Keratinocyte (primary cell): ENCODE results near the gene MSI2. TPM values are rescaled to one million over a fixed set of nuclear protein-coding genes. Genes with fewer than 3 reads are reported as not detected.

Experiments used
- DNase-seq: peaks from one replicate; pipeline ENCODE4 v3.0.0-alpha.2; 2011; ENCODE audit warnings: low read depth, missing footprints, low spot score
- FAIRE-seq: peaks from 2 replicates; lab custom pipeline; 2011; peaks lifted over from hg19 to GRCh38; lab: Jason Lieb, UNC
- H2AFZ ChIP-seq: 2 replicates; pipeline ENCODE4 v1.6.0; 2012; ENCODE audit warnings: low read length, control low read depth, inconsistent platforms; ENCODE audit not compliant: control insufficient read depth
- H3K27ac ChIP-seq: 2 replicates; pipeline ENCODE4 v1.5.1; 2011; ENCODE audit warnings: low read length; ENCODE audit not compliant: control insufficient read depth, insufficient read depth
- H3K27me3 ChIP-seq: 3 replicates; pipeline ENCODE4 v1.6.0; 2011; ENCODE audit warnings: low read length; ENCODE audit not compliant: control insufficient read depth, insufficient read depth; ENCODE audit errors: extremely low read depth
- H3K36me3 ChIP-seq, 2 experiments: 2 replicates in 1 of 2; 3 replicates in 1 of 2; pipeline ENCODE4 v1.5.1; 2011; ENCODE audit warnings: low read length in 2 of 2, mild to moderate bottlenecking in 1 of 2; ENCODE audit not compliant: control insufficient read depth in 2 of 2, insufficient read depth in 2 of 2; ENCODE audit errors: extremely low read depth in 1 of 2
- H3K4me1 ChIP-seq: 3 replicates; pipeline ENCODE4 v1.5.1; 2011; ENCODE audit warnings: low read length; ENCODE audit not compliant: control insufficient read depth, insufficient read depth; ENCODE audit errors: extremely low read depth
- H3K4me2 ChIP-seq: 3 replicates; pipeline ENCODE4 v1.6.0; 2011; ENCODE audit warnings: low read depth, low read length; ENCODE audit not compliant: control insufficient read depth, insufficient read depth; ENCODE audit errors: extremely low read depth
- H3K4me3 ChIP-seq, 3 experiments: fragments of 200-600 bp in 1 of 3; sonication (generic) in 1 of 3; 2 replicates in 2 of 3; 3 replicates in 1 of 3; pipeline ENCODE4 v1.5.1; 2011 to 2016; ENCODE audit warnings: low read length in 3 of 3, mild to moderate bottlenecking in 3 of 3, control low read depth in 2 of 3, inconsistent platforms in 1 of 3, low read depth in 1 of 3, mixed read lengths in 1 of 3, mixed run types in 1 of 3, moderate library complexity in 1 of 3; ENCODE audit not compliant: control insufficient read depth in 2 of 3, insufficient read depth in 2 of 3; ENCODE audit errors: extremely low read depth in 1 of 3
- H3K79me2 ChIP-seq: 2 replicates; pipeline ENCODE4 v1.6.0; 2012; ENCODE audit warnings: low read length; ENCODE audit not compliant: control insufficient read depth, insufficient read depth
- H3K9ac ChIP-seq: 3 replicates; pipeline ENCODE4 v1.6.0; 2011; ENCODE audit warnings: low read length; ENCODE audit not compliant: control insufficient read depth, insufficient read depth; ENCODE audit errors: extremely low read depth
- H3K9me1 ChIP-seq: 3 replicates; pipeline ENCODE4 v1.6.0; 2011; ENCODE audit warnings: low read length; ENCODE audit not compliant: control insufficient read depth, insufficient read depth; ENCODE audit errors: extremely low read depth
- H3K9me3 ChIP-seq: 2 replicates; pipeline ENCODE4 v1.5.1; 2012; ENCODE audit warnings: low read depth, low read length; ENCODE audit not compliant: control insufficient read depth
- H4K20me1 ChIP-seq: 3 replicates; pipeline ENCODE4 v1.6.0; 2011; ENCODE audit warnings: low read length; ENCODE audit not compliant: control insufficient read depth, insufficient read depth; ENCODE audit errors: extremely low read depth
- EZH2 ChIP-seq: IDR thresholded peaks from one replicate; pipeline ENCODE4 v1.6.1; 2012; ENCODE audit warnings: inconsistent platforms, mild to moderate bottlenecking, low read length, moderate library complexity
- dilution Hi-C: fragments of 300-500 bp; cut with MboI; formaldehyde crosslinking; loops from one replicate; pipeline ENCODE4 v1.7.0; 2020; ENCODE audit warnings: low sequenced_read_pairs; ENCODE audit not compliant: extremely low pct_ligation_motif_present
- polyA plus RNA-seq, 5 experiments: library from polyadenylated mRNA; depleted of rRNA in 3 of 5; stranded (reverse) in 3 of 5; stranded (forward) in 1 of 5; unstranded in 1 of 5; fragments of >200 nt; gene quantifications; 1 replicate in 1 of 5; 2 replicates in 3 of 5; 3 replicates in 1 of 5; pipeline versions ENCODE4 v1.2.1 to v1.2.3, GENCODE V29; 2011 to 2012; ENCODE audit warnings: missing spikeins in 2 of 5, low read depth in 1 of 5, low replicate concordance in 1 of 5
- TF ChIP-seq, protein P1 (sequence below), 3 experiments: IDR thresholded peaks in 1 of 3; conservative IDR thresholded peaks in 1 of 3; optimal IDR thresholded peaks in 1 of 3; 2 replicates in 2 of 3; 3 replicates in 1 of 3; pipeline versions ENCODE3 to v1.5.1; 2011; ENCODE audit warnings: low read length in 3 of 3, mild to moderate bottlenecking in 3 of 3, moderate library complexity in 2 of 3, control low read depth in 1 of 3, inconsistent platforms in 1 of 3; ENCODE audit not compliant: insufficient read depth in 2 of 3; ENCODE audit errors: extremely low read depth in 1 of 3

MSI2 gene
- polyA plus RNA-seq, 1 donor (not counting 4 experiments of a cell fraction or from before 2014, with no cell fraction given): 22.3 TPM

- DNase-seq: no peak
- Histone ChIP-seq H3K79me2 (no peaks in the 10 kb centered on the region), H3K9me3 (no peaks in the 10 kb centered on the region), H3K36me3 (no peaks in the 10 kb centered on the region), H2AFZ (no peak overlapping the region), H3K9ac (no peak overlapping the region), H3K4me1 (no peaks in the 10 kb centered on the region), H3K4me2 (no peak overlapping the region), H4K20me1 (no peaks in the 10 kb centered on the region), H3K9me1 (no peaks in the 10 kb centered on the region), H3K4me3 (no peak overlapping the region), H3K27me3 (peaks cover 5% of the 10 kb centered on the region), H3K27ac (no peak overlapping the region)
- TF ChIP-seq, protein P1, sequence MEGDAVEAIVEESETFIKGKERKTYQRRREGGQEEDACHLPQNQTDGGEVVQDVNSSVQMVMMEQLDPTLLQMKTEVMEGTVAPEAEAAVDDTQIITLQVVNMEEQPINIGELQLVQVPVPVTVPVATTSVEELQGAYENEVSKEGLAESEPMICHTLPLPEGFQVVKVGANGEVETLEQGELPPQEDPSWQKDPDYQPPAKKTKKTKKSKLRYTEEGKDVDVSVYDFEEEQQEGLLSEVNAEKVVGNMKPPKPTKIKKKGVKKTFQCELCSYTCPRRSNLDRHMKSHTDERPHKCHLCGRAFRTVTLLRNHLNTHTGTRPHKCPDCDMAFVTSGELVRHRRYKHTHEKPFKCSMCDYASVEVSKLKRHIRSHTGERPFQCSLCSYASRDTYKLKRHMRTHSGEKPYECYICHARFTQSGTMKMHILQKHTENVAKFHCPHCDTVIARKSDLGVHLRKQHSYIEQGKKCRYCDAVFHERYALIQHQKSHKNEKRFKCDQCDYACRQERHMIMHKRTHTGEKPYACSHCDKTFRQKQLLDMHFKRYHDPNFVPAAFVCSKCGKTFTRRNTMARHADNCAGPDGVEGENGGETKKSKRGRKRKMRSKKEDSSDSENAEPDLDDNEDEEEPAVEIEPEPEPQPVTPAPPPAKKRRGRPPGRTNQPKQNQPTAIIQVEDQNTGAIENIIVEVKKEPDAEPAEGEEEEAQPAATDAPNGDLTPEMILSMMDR (optimal IDR thresholded peaks at IDR 0.05 in 1 of 3, IDR thresholded peaks at IDR 0.05 in 1 of 3, conservative IDR thresholded peaks at IDR 0.05 in 1 of 3; ENCODE audit: extremely low read depth in 1 of 3, insufficient read depth in 2 of 3, low read length in 3 of 3): no peak
- no peak for TF ChIP-seq EZH2
- no peak for FAIRE-seq
- dilution Hi-C loops: no loop called here
Observed at GRCh38 chr17:57247261-57247660, 9.1 kb upstream of the MSI2 start.

- H3K4me2 ChIP-seq: no peak overlapping the region
- no peaks in the 10 kb centered on the region for H3K9me1 ChIP-seq
- no peak overlapping the region for H3K27ac ChIP-seq
- dilution Hi-C loops: no loop called here
- no peaks in the 10 kb centered on the region for H3K79me2 ChIP-seq
- DNase-seq (no peak), FAIRE-seq (no peak)
- peaks cover 5% of the 10 kb centered on the region for H3K27me3 ChIP-seq
- no peak overlapping the region for H3K9ac ChIP-seq
- H3K4me3 ChIP-seq: no peak overlapping the region
- no peaks in the 10 kb centered on the region for H3K36me3 ChIP-seq
- H4K20me1 ChIP-seq: no peaks in the 10 kb centered on the region
- H3K9me3 ChIP-seq: no peaks in the 10 kb centered on the region
- H2AFZ ChIP-seq: no peak overlapping the region
- TF ChIP-seq, protein P1 (optimal IDR thresholded peaks at IDR 0.05 in 1 of 3, IDR thresholded peaks at IDR 0.05 in 1 of 3, conservative IDR thresholded peaks at IDR 0.05 in 1 of 3; ENCODE audit: extremely low read depth in 1 of 3, insufficient read depth in 2 of 3, low read length in 3 of 3): no peak
- TF ChIP-seq EZH2: no peak
- no peaks in the 10 kb centered on the region for H3K4me1 ChIP-seq
Observed at GRCh38 chr17:57247913-57248312, 8.4 kb upstream of the MSI2 start.
